Transverse colon (tissue), 4 donors: ENCODE data around the gene XPO6.
"Not testable (repeated sequence)": the region's sequence is repeated elsewhere in the genome, so short reads cannot be mapped to it uniquely, and the experiment has no call there.

Source experiments
- CTCF ChIP-seq, 5 experiments: fragments of 200-600 bp in 3 of 5; fragments of 450-650 bp in 2 of 5; sonication (generic) in 3 of 5; IDR thresholded peaks; 1 replicate in 2 of 5; 2 replicates in 3 of 5; pipeline ENCODE4 v1.5.1; 2016 to 2017; ENCODE audit warnings: antibody characterized with exemption in 5 of 5, inconsistent platforms in 3 of 5, mild to moderate bottlenecking in 2 of 5, moderate library complexity in 1 of 5
- POLR2A ChIP-seq: fragments of 450-650 bp; IDR thresholded peaks from one replicate; pipeline ENCODE4 v1.6.1; 2016; ENCODE audit warnings: antibody characterized with exemption, mild to moderate bottlenecking, moderate library complexity
- POLR2AphosphoS5 ChIP-seq, 3 donors: sonication (generic); formaldehyde crosslinking; IDR thresholded peaks; one replicate each; pipeline ENCODE4 v1.6.1; 2016; ENCODE audit warnings: antibody characterized with exemption in 3 of 3

DNA sequence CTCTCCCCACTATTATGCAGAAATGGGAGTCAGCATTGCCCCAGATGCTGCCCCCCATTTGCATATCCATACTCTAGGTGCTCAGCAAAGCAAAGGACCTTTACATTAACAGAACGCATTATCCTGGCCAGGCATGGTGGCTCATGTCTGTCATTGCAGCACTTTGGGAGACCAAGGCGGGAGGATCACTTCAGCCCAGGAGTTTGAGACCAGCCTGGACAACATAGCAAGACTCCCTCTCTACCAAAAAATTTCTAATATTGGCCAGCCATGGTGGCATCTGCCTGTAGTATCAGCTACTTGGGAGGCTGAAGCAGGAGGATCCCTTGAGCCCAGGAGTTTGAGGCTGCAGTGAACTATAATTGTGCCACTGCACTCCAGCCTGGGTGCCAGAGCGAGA, 12.1 kb upstream of the XPO6 start:
- not testable (repeated sequence) for TF ChIP-seq POLR2AphosphoS5 (IDR thresholded peaks at IDR 0.05); CTCF (IDR thresholded peaks at IDR 0.05); POLR2A
